Ecto neural progenitor cell (in vitro differentiated cells): Measurements from ENCODE around the gene ZNF177.
A peak's percentile ranks its signal among the peaks of the same experiment; 100 is the strongest.

Experiments
- DNase-seq: peaks from one replicate; pipeline ENCODE4 v3.0.0-alpha.2; 2018; ENCODE audit warnings: low spot score

ZNF177 gene

DNA sequence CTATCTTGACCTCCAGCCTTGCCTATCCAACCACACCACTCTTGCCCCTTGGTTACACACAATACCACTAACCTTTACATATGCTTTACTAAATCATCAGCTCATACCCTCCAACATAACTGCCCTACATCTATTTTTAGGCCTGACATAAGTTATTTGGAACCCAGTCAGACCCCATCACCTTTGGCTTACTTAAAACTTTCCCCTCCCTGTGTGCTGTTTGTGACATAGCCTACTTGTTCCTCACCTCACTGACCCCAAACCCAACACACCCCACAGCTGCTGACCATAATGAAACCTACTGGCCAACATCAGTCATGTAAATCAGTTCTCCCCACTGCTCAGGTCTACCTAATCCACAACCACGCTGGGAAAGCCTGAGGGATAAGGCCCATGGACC, 67.6 kb downstream of the ZNF177 start:
- DNase-seq: no peak

DNA sequence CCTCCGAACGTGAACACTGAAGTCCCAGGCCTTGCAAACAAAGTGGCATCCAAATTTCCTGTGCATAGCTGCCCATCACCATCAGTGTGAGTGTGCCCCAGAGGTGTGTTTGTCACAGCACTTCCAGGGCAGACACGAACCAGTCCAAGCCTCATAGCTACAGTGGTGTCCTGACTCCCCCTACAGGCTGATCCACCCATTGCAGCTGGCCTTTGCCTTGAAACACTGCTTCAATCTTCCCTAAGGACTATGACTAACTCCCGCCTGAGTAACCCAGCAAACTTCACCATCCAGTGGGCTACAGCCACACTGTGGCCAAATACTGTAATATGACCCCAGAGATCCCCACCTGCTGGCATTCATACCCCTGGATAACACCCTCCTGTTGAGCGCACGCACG, 68.7 kb downstream of the ZNF177 start:
- DNase-seq: peak; percentile 52
